Fibroblast of skin of back (primary cell): Measurements from ENCODE around the gene PRPSAP1.

Source experiments
- DNase-seq: peaks from one replicate; pipeline ENCODE4 v3.0.0-alpha.2; 2013

PRPSAP1 gene

DNA sequence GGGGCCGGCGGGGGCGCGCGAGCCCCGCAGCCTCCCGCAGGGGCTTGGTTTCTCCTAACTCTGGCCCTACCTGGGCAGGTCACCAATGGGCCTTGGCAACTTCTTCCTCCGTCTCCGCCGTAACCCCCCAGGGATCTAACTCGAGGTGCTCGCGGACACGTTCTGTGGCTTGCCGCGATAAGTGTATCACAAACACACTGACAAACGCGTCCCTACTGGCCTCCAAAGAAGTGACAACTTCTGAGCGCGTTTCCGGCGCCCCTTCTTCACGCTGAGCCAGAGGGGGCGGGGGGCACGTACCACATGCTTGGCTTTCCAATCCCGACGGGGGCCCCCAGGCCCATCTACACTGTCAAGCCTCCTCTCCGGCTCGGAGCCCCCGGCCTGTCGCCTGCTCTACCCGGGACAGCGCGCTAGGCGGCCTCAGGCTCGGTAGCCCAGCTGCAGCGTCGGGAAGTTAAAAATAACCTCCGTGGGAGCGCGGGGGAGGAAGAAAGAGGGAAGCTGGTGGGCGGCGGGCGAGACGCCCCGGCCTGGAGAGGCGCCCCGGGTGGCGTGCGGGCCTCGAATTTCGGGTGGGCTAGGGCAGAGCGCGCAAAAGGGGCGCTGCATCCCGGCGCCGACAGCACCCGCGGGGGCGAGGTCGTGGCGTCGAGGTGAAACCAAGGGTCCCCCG, 30.0 kb upstream of the PRPSAP1 start:
- peak; percentile 71 for DNase-seq

- DNase-seq: peak; percentile 91
These were observed 29.3 kb upstream of the PRPSAP1 start for GRCh38 chr17:76382803-76383545.

- DNase-seq: peak; percentile 72
These were observed 28.7 kb upstream of the PRPSAP1 start for GRCh38 chr17:76382351-76382802.

DNA sequence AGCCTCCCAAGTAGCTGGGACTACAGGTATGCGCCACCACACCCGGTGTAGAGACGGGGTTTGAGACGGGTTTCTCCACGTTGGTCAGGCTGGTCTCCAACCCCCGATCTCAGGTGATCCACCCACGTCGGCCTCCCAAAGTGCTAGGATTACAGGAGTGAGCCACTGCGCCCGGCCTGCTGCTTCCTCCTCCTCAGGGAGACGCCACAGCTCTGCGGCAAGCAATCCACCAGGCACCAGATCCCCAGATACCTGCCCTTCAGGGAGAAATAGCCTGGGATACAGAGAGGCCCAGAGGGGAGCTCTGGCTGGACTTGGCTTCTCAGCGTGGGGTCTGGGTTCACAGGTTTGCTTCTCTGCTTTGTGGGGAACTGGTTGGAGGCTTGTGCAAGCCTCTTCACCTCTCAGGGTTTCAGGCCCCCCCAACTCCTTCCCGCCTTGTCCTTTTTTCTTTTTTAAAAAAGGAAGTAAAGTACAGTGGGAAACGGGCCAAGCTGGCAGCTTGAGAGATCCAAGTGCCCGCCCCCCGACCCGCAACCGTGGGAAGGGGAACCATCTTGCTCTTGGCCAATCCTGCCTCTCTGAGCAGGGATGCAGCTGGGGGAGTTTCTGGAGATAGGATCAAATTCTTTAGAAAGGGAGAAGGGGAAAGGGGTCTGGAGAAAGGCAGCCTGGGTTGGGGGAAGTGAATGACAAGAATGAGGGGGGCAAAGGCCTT, 28.1 kb upstream of the PRPSAP1 start:
- DNase-seq: no peak

GRCh38 chr17:76379646-76380376, 26.1 kb upstream of the PRPSAP1 start:
- DNase-seq: no peak

- no peak for DNase-seq
These were observed 25.5 kb upstream of the PRPSAP1 start for GRCh38 chr17:76379275-76379641.

- no peak for DNase-seq
These were observed 25.0 kb upstream of the PRPSAP1 start for GRCh38 chr17:76378548-76379274.

- no peak for DNase-seq
These were observed 22.8 kb upstream of the PRPSAP1 start for GRCh38 chr17:76376318-76377133.

DNA sequence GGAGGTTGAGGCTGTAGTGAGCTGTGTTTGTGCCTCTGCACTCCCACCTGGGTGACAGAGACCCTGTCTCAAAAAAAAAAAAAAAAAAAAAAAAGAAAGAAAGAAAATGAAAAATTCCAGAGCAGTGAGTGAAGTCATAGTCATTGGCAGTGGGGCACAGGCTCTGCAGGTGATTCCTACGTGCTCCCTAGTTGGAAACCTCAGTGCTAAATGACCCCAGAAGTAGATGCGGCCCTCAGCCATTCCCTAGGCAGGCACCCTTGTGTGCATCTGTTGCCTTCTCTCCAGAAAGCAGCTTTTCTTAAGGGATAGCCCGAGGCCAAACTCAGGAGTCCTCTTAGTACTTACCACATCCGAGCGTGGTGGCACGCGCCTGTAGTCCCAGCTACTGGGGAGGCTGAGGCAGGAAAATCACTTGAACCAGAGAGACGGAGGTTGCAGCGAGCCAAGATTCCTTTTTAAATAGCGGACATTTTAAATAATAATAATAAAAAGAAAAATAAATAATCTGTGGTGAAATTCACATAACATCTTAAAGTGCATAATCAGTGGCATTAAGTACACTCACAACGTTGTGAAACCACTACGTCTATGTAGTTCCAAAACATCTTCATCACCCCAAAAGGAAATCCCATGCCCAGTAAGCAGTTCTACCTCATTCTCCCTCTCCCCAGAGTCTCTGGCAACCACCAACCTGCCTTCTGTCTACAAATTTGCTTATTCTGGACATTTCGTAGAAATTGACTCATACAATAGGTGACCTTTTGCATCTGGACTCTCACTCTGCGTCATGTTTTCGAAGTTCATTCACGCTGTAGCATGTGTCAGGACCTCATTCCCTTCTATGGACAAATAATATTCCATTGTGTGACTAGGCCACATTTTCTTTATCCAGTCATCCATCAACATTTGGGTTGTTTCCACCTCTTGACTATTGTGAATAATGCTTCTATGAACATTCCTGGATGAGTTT, 18.2 kb upstream of the PRPSAP1 start:
- peak; percentile 95 for DNase-seq

- DNase-seq: peak; percentile 99
These were observed 16.7 kb upstream of the PRPSAP1 start for GRCh38 chr17:76370261-76370993.

DNA sequence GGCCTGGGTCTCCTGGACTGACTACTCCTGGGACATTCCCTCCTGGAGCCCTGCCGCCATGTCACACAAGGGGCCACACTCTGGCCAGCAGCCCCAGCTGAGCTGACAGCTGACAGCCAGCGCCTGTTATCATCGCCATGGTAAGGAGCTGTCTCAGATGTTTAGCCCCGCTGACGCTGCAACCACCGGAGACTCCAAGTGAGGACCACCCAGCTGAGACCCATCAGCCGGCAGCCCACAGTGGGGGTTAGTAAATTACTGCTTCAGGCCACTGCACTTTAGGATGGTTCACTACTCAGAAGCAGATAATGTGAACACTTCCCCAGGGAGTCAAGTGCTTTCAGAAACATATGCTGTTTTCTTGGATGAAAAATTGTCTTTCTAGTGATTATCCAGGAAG, 16.1 kb upstream of the PRPSAP1 start:
- DNase-seq: peak; percentile 42

DNA sequence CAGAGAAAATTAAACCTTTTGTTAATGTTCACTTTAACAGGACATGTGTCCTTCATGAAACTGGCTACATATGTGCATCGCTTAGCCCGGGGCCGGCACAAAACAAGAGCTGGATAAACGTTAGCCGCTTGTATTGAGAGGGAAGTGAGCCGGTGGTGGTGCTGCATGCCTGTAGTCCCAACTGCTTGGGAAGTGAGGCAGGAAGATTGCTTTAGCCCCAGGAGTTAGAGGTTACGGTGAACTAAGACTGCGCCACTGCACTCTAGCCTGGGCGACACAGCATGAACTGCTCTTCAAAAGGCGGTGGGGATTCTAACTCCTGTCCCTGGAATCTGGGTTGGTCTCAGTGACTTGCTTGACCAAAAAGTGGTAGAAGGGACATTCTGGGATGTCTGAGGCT, 15.7 kb upstream of the PRPSAP1 start:
- peak; percentile 48 for DNase-seq

DNA sequence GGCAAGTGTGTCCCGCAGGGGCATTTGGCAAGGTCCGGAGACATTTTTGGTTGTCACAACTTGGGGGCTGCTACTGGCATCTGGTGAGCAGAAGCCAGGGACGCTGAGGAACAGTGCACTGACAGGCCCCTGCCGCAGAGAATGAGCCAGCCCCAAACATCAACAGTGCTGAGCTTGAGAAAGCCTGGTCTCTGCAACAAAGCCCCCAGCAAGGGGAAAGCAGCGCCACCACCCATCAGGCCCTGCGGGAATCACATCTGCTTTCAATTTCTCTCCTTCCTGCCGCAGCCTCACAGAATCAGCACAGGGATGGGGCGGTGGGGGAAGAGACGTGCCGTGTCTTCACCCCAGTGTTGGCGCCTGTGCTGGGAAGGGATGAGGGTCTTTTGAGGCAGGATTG, 14.8 kb upstream of the PRPSAP1 start:
- peak; percentile 92 for DNase-seq

- DNase-seq: no peak
These were observed 13.9 kb upstream of the PRPSAP1 start for GRCh38 chr17:76367642-76368041.

GRCh38 chr17:76366247-76366646, 12.5 kb upstream of the PRPSAP1 start:
- DNase-seq: no peak

DNA sequence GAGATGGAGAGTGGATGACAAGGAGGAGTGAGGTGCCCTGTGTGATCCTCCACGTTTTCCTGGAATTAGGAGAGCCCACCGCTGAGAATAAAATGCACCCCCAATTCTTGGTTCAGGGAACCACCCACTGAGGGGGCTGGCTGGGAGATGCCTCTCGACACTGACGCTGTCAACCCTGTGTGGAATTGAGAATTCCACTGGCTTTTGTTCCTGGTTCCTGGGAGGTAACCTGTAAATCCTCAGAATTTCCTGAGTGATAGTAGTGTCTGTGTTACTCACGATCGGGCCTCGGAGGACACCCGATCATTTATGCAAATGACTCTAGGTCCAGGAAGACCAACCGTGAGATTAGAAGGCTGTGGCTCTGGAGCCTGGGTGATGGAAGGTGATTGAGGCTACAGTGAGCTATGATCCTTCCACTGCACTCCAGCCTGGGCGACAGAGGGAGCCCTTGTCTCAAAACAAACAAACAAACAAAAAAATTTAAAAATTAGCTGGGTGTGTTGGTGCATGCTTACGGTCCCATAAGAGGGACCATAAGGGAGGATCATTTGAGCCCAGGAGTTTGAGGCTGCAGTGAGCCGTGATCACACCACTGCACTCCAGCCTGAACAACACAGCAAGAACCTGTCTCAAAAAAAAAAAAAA, 11.7 kb upstream of the PRPSAP1 start:
- no peak for DNase-seq

DNA sequence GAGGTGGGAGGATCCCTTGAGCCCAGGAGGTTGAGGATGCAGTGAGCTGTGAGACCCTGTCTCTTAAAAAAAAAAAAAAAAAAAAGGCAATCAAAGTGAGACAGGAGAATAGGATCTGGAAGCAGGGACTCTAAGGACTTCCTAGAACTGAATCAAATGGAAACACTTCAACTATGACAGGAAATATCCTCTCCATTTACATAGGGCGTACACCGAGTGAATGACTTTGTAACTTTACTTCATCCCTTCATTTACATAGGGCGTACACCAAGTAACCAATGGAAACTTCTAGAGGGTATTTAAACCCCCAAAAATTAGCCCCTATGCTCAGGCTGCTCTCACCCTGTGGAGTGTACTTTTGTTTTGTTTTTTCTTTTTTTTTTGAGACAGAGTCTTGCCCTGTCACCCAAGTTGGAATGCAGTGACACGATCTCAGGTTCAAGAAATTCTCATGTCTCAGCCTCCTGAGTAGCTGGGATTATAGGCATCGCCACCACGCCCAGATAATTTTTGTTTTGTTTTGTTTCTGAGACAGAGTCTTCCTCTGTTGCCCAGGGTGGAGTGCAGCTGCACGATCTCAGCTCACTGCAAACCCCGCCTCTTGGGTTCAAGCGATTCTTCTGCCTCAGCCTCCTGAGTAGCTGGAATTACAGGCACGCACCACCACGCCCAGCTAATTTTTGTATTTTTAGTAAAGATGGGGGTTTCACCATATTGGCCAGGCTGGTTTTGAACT, 9.6 kb upstream of the PRPSAP1 start:
- peak; percentile 49 for DNase-seq

GRCh38 chr17:76360461-76360860, 6.7 kb upstream of the PRPSAP1 start:
- DNase-seq: peak; percentile 33
